Mucosa of descending colon (tissue), 3 donors: ENCODE measurements around the gene DUSP6. TPM values are rescaled to one million over a fixed set of nuclear protein-coding genes. Genes with fewer than 3 reads are reported as not detected.

Source experiments
- ATAC-seq: fragments of 200-7000 bp; cut with Tn5 transposase; one replicate; pipeline ENCODE4 v1.9.1; 2020; ENCODE audit warnings: mild to moderate bottlenecking, moderate library complexity
- DNase-seq, 3 donors: peaks; one replicate each; pipeline ENCODE4 v3.0.0-alpha.2; 2020
- H3K36me3 ChIP-seq: fragments of 200-600 bp; one replicate; pipeline ENCODE4 v1.8.0; 2021; ENCODE audit warnings: low read depth, mild to moderate bottlenecking
- H3K4me1 ChIP-seq: fragments of 200-600 bp; one replicate; pipeline ENCODE4 v1.8.0; 2021; ENCODE audit warnings: low read depth, mild to moderate bottlenecking
- H3K4me3 ChIP-seq: fragments of 200-600 bp; one replicate; pipeline ENCODE4 v1.8.0; 2021; ENCODE audit warnings: mild to moderate bottlenecking
- H3K9me3 ChIP-seq: fragments of 200-600 bp; one replicate; pipeline ENCODE4 v1.8.0; 2021; ENCODE audit warnings: mild to moderate bottlenecking
- CTCF ChIP-seq: fragments of 200-600 bp; IDR thresholded peaks from one replicate; pipeline ENCODE4 v1.8.0; 2022; ENCODE audit warnings: antibody characterized with exemption, mild to moderate bottlenecking
- intact Hi-C, 2 donors: fragments of 100-400 bp; cut with DNase I in 1 of 2; cut with micrococcal nuclease in 1 of 2; formaldehyde crosslinking; loops; one replicate each; pipeline versions ENCODE4 v1.11.0 to v1.11.1; 2022; cut with DNase I, micrococcal nuclease
- total RNA-seq, 3 donors: library from RNA; stranded (reverse); fragmentation: NEBNext Ultra II Directional in 2 of 3; extraction: Animal tissue kit (Norgen Biotek cat#: 25700) in 2 of 3; gene quantifications; one replicate each; pipeline versions ENCODE4 v1.2.1 to v1.2.4, GENCODE V29; 2021 to 2023
- donor health status: DM: no; HTN: no; CAD: no; lungs with moderate emphysema.
- donor health status: DM: no; HTN: no; CAD: no.
- donor health status: DM: no; HTN: yes; CAD: no.

The DUSP6 gene
- total RNA-seq, 3 donors from 2014 or later = 56.6 to 82.1 (median 65.0) TPM

DNA sequence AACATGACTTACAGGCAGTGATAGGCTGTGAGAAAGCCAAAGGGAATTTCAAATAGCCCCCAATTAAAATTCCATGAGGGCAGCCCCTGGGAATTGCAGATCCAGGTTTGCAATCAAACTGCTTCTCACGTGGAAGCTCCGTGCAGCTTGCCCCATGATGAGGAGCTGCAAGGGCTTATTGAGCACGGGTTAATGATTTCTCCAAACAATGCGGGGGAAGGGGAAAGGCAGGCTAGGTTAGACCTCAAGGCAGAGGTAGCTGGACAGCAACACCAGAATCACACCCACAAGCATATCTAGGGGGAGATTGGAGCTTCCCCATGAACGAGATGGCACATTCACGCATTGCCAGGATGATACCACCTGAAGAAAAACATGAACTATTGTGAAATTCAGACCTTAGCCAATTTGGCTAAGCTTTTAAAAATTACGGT lies 5.0 kb upstream of the DUSP6 start:
- intact Hi-C loops = no loop called here
- ATAC-seq = no peak
- H3K36me3 ChIP-seq = no peaks in the 10 kb centered on the region
- no peak for DNase-seq
- no peak overlapping the region for H3K4me3 ChIP-seq
- no peaks in the 10 kb centered on the region for H3K9me3 ChIP-seq
- H3K4me1 ChIP-seq = peaks cover 24% of the 10 kb centered on the region
- no peak for TF ChIP-seq CTCF

GRCh38 chr12:89356069-89356665 lies 3.9 kb upstream of the DUSP6 start:
- DNase-seq = no peak
- intact Hi-C loops = no loop called here
- TF ChIP-seq CTCF = no peak

DNA sequence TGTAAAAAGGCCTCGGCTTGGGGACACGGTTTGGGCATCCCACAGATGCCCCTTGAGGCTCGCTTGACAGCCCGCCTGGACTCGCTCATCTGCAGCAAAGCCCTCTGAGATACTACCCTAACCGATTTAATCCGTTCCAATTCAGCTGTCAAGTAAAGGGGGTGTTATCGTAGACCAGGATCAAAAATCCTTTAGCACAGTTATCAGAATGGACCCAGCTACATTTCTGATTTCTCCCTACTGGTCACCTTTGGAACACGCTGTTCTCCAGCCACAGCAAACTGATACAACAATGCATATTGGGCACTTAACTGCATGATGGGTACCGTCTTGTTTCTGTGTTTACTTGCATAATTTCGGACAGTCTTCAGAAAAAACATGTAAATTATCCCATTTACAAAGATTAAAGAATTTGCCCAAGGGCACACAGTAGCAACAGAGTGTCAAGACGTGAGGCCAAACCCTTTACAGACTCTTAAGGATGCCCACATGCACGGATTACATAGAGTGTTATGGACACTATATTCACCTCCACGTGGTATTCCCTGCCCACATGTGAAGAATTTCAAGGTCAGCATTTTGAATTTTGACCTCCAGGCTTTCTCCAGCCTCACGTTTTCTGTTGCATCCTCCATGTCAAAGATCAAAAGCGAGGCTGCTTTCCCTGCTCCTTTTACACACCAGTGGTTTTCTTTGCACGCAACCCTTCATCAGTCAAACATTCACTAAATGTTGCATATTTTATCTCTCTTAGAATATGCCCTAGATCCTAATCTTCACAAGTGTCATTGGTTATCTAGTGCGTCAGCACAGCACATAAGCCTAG lies 3.2 kb upstream of the DUSP6 start:
- Histone ChIP-seq H3K36me3 (no peaks in the 10 kb centered on the region), H3K4me1 (peaks cover 24% of the 10 kb centered on the region), H3K4me3 (no peak overlapping the region), H3K9me3 (no peaks in the 10 kb centered on the region)
- intact Hi-C loops = no loop called here
- TF ChIP-seq CTCF = peak; percentile 11
- no peak for DNase-seq
- ATAC-seq = no peak

More at GRCh38 chr12:89356069-89356665, 3.9 kb upstream of the DUSP6 start:
- ATAC-seq = no peak
- H3K9me3 ChIP-seq = no peaks in the 10 kb centered on the region
- H3K4me1 ChIP-seq = peaks cover 24% of the 10 kb centered on the region
- H3K4me3 ChIP-seq = no peak overlapping the region
- no peaks in the 10 kb centered on the region for H3K36me3 ChIP-seq

DNA sequence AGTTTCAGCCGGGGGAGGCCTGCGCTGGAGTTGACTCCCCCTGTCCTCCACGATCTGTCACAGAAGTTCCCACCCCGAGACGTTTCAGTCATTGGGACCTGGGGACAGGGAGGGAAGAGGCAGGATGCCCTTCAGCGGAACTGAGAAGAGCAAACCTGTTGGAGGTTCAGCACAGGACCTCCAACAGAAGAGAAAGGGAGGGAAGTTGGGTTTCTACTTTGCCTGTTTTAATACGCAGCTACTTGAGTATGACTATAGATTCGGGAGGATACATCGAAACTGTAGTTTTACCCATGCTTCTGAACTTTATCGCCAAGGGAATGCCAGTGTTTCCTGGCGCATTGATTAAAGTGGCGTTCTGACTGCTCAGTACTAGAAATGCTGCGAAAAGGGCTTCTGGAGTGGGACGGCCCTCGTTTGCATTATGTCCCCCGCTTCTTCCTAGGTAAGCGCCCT lies 2.3 kb upstream of the DUSP6 start:
- no peak for DNase-seq
- Histone ChIP-seq H3K36me3 (no peaks in the 10 kb centered on the region), H3K4me1 (peaks cover 24% of the 10 kb centered on the region), H3K4me3 (peak overlapping the region; percentile 36), H3K9me3 (no peaks in the 10 kb centered on the region)
- no peak for TF ChIP-seq CTCF
- ATAC-seq = peak; percentile 0
- intact Hi-C loops = loop anchor here in 1 of 2 donors (5.0 kb wide), 1 partner anchor 108 kb away; no protein-coding TSS in a partner anchor

GRCh38 chr12:89353823-89354611 lies 1.7 kb upstream of the DUSP6 start:
- Histone ChIP-seq H3K4me1 (peaks cover 24% of the 10 kb centered on the region), H3K9me3 (no peaks in the 10 kb centered on the region), H3K36me3 (no peaks in the 10 kb centered on the region), H3K4me3 (peak overlapping the region; percentile 36)
- intact Hi-C loops = loop anchor here in 1 of 2 donors (5.0 kb wide), 1 partner anchor 108 kb away; no protein-coding TSS in a partner anchor
- ATAC-seq (peak; percentile 71), DNase-seq (peak; percentile 91 to 95 (median 93))
- TF ChIP-seq CTCF = no peak
